Progenitor cell of endocrine pancreas (in vitro differentiated cells): ENCODE measurements around the gene CERS5. TPM values are rescaled to one million over a fixed set of nuclear protein-coding genes. Genes with fewer than 3 reads are reported as not detected.

Experiments used
- DNase-seq: peaks from one replicate; pipeline ENCODE4 v3.0.0; 2021; ENCODE audit warnings: low spot score; ENCODE audit not compliant: unreplicated experiment
- H3K27ac Mint-ChIP-seq: 2 replicates; pipeline ENCODE4 v1.8.0; 2021; ENCODE audit warnings: mild to moderate bottlenecking, moderate library complexity, mixed read lengths
- H3K27me3 Mint-ChIP-seq: 2 replicates; pipeline ENCODE4 v1.8.0; 2021; ENCODE audit warnings: mixed read lengths
- H3K36me3 Mint-ChIP-seq: 2 replicates; pipeline ENCODE4 v1.8.0; 2022; ENCODE audit warnings: mixed read lengths; ENCODE audit not compliant: insufficient read depth
- H3K4me1 Mint-ChIP-seq: 2 replicates; pipeline ENCODE4 v1.8.0; 2021; ENCODE audit warnings: low read depth, mixed read lengths
- H3K4me3 Mint-ChIP-seq: 2 replicates; pipeline ENCODE4 v1.8.0; 2021; ENCODE audit warnings: low read depth, mild to moderate bottlenecking, moderate library complexity, mixed read lengths
- H3K9me3 Mint-ChIP-seq: 2 replicates; pipeline ENCODE4 v1.8.0; 2021; ENCODE audit warnings: low read depth, mixed read lengths
- CTCF ChIP-seq: fragments of 200-600 bp; sonication (generic); IDR thresholded peaks from one replicate; pipeline ENCODE4 v1.5.0; 2021; ENCODE audit warnings: antibody characterized with exemption, mild to moderate bottlenecking; ENCODE audit not compliant: unreplicated experiment
- total RNA-seq: library from RNA; stranded (reverse); gene quantifications from 2 replicates; pipeline ENCODE4 v1.2.1, GENCODE V29; 2021

Gene CERS5
- total RNA-seq, 1 donor from 2014 or later: 69.1 TPM

GRCh38 chr12:50079771-50080170 is 87.4 kb downstream of the CERS5 start:
- no peaks in the 10 kb centered on the region for H3K36me3 Mint-ChIP-seq
- H3K4me1 Mint-ChIP-seq: peaks cover 15% of the 10 kb centered on the region
- no peak overlapping the region for H3K4me3 Mint-ChIP-seq

More at GRCh38 chr12:50079771-50080170, 87.4 kb downstream of the CERS5 start:
- TF ChIP-seq CTCF: no peak
- no peak for DNase-seq
- H3K27me3 Mint-ChIP-seq: peaks cover 11% of the 10 kb centered on the region
- H3K9me3 Mint-ChIP-seq: no peaks in the 10 kb centered on the region
- no peak overlapping the region for H3K27ac Mint-ChIP-seq

Other genes starting within 250 kb of the CERS5 start
- 0.29 and 1.0 TPM in 2 replicates for gene AQP2, start 216.6 kb downstream of the CERS5 start, total RNA-seq
- 1.8 and 2.0 TPM in 2 replicates for gene AQP5, start 205.5 kb downstream of the CERS5 start, total RNA-seq
- 0.29 TPM in 1 of 2 replicates, not detected in the other for gene AQP6, start 194.4 kb downstream of the CERS5 start, total RNA-seq
- gene RACGAP1, start 141.9 kb downstream of the CERS5 start, total RNA-seq: 40.0 and 42.1 TPM in 2 replicates
- 5.2 and 5.7 TPM in 2 replicates for gene ASIC1, start 109.8 kb downstream of the CERS5 start, total RNA-seq
- 160 and 167 TPM in 2 replicates for gene SMARCD1, start 82.0 kb downstream of the CERS5 start, total RNA-seq
- gene GPD1, start 63.4 kb downstream of the CERS5 start, total RNA-seq: 2.0 and 2.1 TPM in 2 replicates
- 25.1 and 30.1 TPM in 2 replicates for gene COX14, start 55.1 kb downstream of the CERS5 start, total RNA-seq
- 39.9 and 40.9 TPM in 2 replicates for gene LIMA1, start 116.2 kb upstream of the CERS5 start, total RNA-seq
- gene FAM186A, start 229.2 kb upstream of the CERS5 start, total RNA-seq: not detected in 2 replicates
- 58.5 and 64.2 TPM in 2 replicates for gene LARP4, start 233.5 kb upstream of the CERS5 start, total RNA-seq